Transverse colon (tissue), 3 donors: ENCODE data around the gene RNPEPL1.

Experiments
- CTCF ChIP-seq, 5 experiments: fragments of 200-600 bp in 3 of 5; fragments of 450-650 bp in 2 of 5; sonication (generic) in 3 of 5; IDR thresholded peaks; 1 replicate in 2 of 5; 2 replicates in 3 of 5; pipeline ENCODE4 v1.5.1; 2016 to 2017; ENCODE audit warnings: antibody characterized with exemption in 5 of 5, inconsistent platforms in 3 of 5, mild to moderate bottlenecking in 2 of 5, moderate library complexity in 1 of 5
- EP300 ChIP-seq: sonication (generic); formaldehyde crosslinking; IDR thresholded peaks from one replicate; pipeline ENCODE4 v1.6.1; 2017; ENCODE audit warnings: antibody characterized with exemption, low read depth
- POLR2A ChIP-seq: fragments of 450-650 bp; IDR thresholded peaks from one replicate; pipeline ENCODE4 v1.6.1; 2016; ENCODE audit warnings: antibody characterized with exemption, mild to moderate bottlenecking, moderate library complexity

DNA sequence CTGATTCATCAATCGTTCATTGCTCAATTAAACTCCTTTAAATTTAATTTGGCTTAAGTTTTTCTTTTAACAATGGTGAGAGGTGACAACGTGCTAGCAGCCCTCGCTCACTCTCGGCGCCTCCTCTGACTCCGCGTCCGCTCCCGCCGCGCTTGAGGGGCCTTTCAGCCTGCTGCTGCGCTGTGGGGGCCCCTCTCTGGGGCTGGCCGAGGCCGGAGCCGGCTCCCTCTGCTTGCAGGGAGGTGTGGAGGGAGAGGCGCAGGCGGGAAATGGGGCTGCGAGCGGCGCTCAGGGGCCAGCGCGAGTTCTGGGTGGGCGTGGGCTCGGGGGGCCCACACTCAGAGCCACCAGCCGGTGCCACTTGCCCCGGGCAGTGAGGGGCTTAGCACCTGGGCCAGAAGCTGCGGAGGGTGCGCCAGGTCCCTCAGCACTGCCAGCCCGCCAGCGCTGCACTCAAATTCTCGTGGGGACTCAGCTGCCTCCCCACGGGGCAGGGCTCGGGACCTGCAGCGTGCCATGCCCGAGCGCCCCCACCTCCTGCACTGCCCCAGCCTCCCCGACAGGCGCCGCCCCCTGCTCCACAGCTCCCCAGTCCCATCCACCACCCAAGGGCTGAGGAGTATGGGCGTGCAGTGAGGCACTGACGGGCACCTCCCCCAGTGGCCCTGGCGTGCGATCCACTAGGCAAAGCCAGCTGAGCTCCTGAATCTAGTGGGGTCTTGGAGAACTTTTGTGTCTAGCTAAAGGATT lies 30.1 kb upstream of the RNPEPL1 start:
- TF ChIP-seq CTCF (IDR thresholded peaks at IDR 0.05): no peak
- no peak for TF ChIP-seq POLR2A
- no peak for TF ChIP-seq EP300
